OCI-LY7 (cell line): ENCODE measurements around the gene ATP6V0E1. TPM values are rescaled to one million over a fixed set of nuclear protein-coding genes. Genes with fewer than 3 reads are reported as not detected.
A peak's percentile ranks its signal among the peaks of the same experiment; 100 is the strongest.

Experiments
- BruUV-seq: library from RNA; stranded (reverse); fragments of 400-500 nt; replicated peaks from 2 replicates; lab custom pipeline; 2021; lab: Mats Ljungman, UMichigan
- CTCF ChIA-PET: fragments of 300-600 bp; sonication (Branson Sonifier 250); formaldehyde crosslinking; loops from one replicate; lab custom pipeline; 2022; ENCODE audit warnings: antibody characterized with exemption; ENCODE audit not compliant: unreplicated experiment; lab: Charles Lee
- POLR2A ChIA-PET: fragments of 300-600 bp; sonication (Branson Sonifier 250); formaldehyde crosslinking; loops from one replicate; lab custom pipeline; 2022; ENCODE audit warnings: antibody characterized with exemption; lab: Charles Lee
- DNase-seq: peaks from one replicate; pipeline ENCODE4 v3.0.0-alpha.2; 2015; ENCODE audit warnings: low spot score
- H2AFZ ChIP-seq: fragments of 200-600 bp; sonication (generic), shearing (Covaris generic); 2 replicates; pipeline ENCODE4 v1.6.1; 2014; ENCODE audit warnings: mild to moderate bottlenecking, antibody characterized with exemption, low read length, moderate library complexity
- H3K27ac ChIP-seq: fragments of 200-600 bp; sonication (generic); 2 replicates; pipeline ENCODE4 v1.5.1; 2014; ENCODE audit warnings: mixed run types, low read depth, mild to moderate bottlenecking, moderate library complexity, low read length, inconsistent platforms; ENCODE audit not compliant: poor library complexity, severe bottlenecking
- H3K36me3 ChIP-seq: fragments of 200-600 bp; sonication (generic); 2 replicates; pipeline ENCODE4 v1.6.1; 2014; ENCODE audit warnings: mild to moderate bottlenecking, antibody characterized with exemption, low read length, moderate library complexity, mixed read lengths; ENCODE audit not compliant: insufficient read depth
- H3K4me1 ChIP-seq: fragments of 200-600 bp; sonication (generic); 2 replicates; pipeline ENCODE4 v1.5.1; 2014; ENCODE audit warnings: mild to moderate bottlenecking, low read length; ENCODE audit not compliant: insufficient read depth, poor library complexity, severe bottlenecking
- H3K4me2 ChIP-seq: fragments of 200-600 bp; sonication (generic); 2 replicates; pipeline ENCODE4 v1.6.1; 2014; ENCODE audit warnings: mild to moderate bottlenecking, low read length
- H3K4me3 ChIP-seq: fragments of 200-600 bp; sonication (generic); 2 replicates; pipeline ENCODE4 v1.5.1; 2014; ENCODE audit warnings: mild to moderate bottlenecking, low read depth, low read length; ENCODE audit not compliant: poor library complexity, severe bottlenecking
- H3K79me2 ChIP-seq: fragments of 200-600 bp; sonication (generic); 2 replicates; pipeline ENCODE4 v1.6.1; 2016; ENCODE audit warnings: low read depth, mild to moderate bottlenecking, low read length, moderate library complexity, mixed read lengths; ENCODE audit not compliant: insufficient read depth
- H3K9me2 ChIP-seq: fragments of 200-600 bp; sonication (generic); 2 replicates; pipeline ENCODE4 v1.6.1; 2016; ENCODE audit warnings: mild to moderate bottlenecking, low read length, mixed read lengths; ENCODE audit not compliant: insufficient read depth
- H3K9me3 ChIP-seq: fragments of 200-600 bp; sonication (generic); 2 replicates; pipeline ENCODE4 v1.6.1; 2014; ENCODE audit warnings: mild to moderate bottlenecking, mixed run types, low read length, mixed read lengths
- H4K20me1 ChIP-seq: fragments of 200-600 bp; sonication (generic); 2 replicates; pipeline ENCODE4 v1.6.1; 2014; ENCODE audit warnings: mild to moderate bottlenecking, antibody characterized with exemption, low read length, moderate library complexity, mixed read lengths; ENCODE audit not compliant: insufficient read depth
- CTCF ChIP-seq: fragments of 200-600 bp; sonication (generic); conservative IDR thresholded peaks from 2 replicates; pipeline ENCODE4 v1.5.1; 2014; ENCODE audit warnings: mild to moderate bottlenecking, antibody characterized with exemption, low read length, moderate library complexity, mixed read lengths
- EZH2phosphoT487 ChIP-seq: fragments of 200-600 bp; sonication (generic); IDR thresholded peaks from 2 replicates; pipeline ENCODE4 v1.6.1; 2018; ENCODE audit warnings: low read depth, borderline replicate concordance, mild to moderate bottlenecking, mixed run types, antibody characterized with exemption, low read length, moderate library complexity, mixed read lengths
- intact Hi-C: fragments of 100-400 bp; cut with micrococcal nuclease; formaldehyde crosslinking; loops from one replicate; pipeline ENCODE4 v1.10.0; 2022; ENCODE audit not compliant: unreplicated experiment
- total RNA-seq, 2 experiments: library from RNA; depleted of rRNA in 1 of 2; stranded (reverse); fragments of >200 nt in 1 of 2; shearing (Covaris generic) in 1 of 2; gene quantifications; 2 replicates each; pipeline ENCODE4 v1.2.3, GENCODE V29; 2014 to 2022

Gene ATP6V0E1
- total RNA-seq, 2 experiments from 2014 or later = 39.9 to 59.4 TPM

- H3K36me3 ChIP-seq = peaks cover 74% of the 10 kb centered on the region
Measured at GRCh38 chr5:172936401-172936800, 47.2 kb upstream of the ATP6V0E1 start.

GRCh38 chr5:172939071-172939470 lies 44.5 kb upstream of the ATP6V0E1 start:
- H3K4me3 ChIP-seq = no peak overlapping the region
- H3K27ac ChIP-seq = no peak overlapping the region
- no peaks in the 10 kb centered on the region for H3K4me1 ChIP-seq
- no TSS peak for BruUV-seq
- H2AFZ ChIP-seq = no peak overlapping the region
- H4K20me1 ChIP-seq = no peaks in the 10 kb centered on the region
- intact Hi-C loops = no loop called here
- H3K9me2 ChIP-seq = no peaks in the 10 kb centered on the region
- CTCF ChIA-PET = no interaction called here
- no peaks in the 10 kb centered on the region for H3K79me2 ChIP-seq
- no peak for DNase-seq
- POLR2A ChIA-PET = no interaction called here
- peaks cover 66% of the 10 kb centered on the region for H3K36me3 ChIP-seq
- no peak overlapping the region for H3K4me2 ChIP-seq
- no peaks in the 10 kb centered on the region for H3K9me3 ChIP-seq
- no peak for TF ChIP-seq EZH2phosphoT487
- peak; percentile 63 for TF ChIP-seq CTCF

More at GRCh38 chr5:172936401-172936800, 47.2 kb upstream of the ATP6V0E1 start:
- BruUV-seq = no TSS peak
- Histone ChIP-seq H3K79me2 (no peaks in the 10 kb centered on the region), H4K20me1 (no peaks in the 10 kb centered on the region), H3K9me3 (no peaks in the 10 kb centered on the region), H3K9me2 (no peaks in the 10 kb centered on the region), H3K4me1 (no peaks in the 10 kb centered on the region), H3K27ac (no peak overlapping the region), H2AFZ (no peak overlapping the region), H3K4me2 (no peak overlapping the region), H3K4me3 (no peak overlapping the region)
- ChIA-PET POLR2A (interaction anchor here (0.6 kb wide), 1 partner anchor 823 kb away, joined by 3 read pairs; no protein-coding TSS in a partner anchor), CTCF (no interaction called here)
- DNase-seq = no peak
- TF ChIP-seq CTCF = no peak
- intact Hi-C loops = no loop called here

- POLR2A ChIA-PET = interaction anchor here (0.6 kb wide), 1 partner anchor 1951 kb away, joined by 3 read pairs; no protein-coding TSS in a partner anchor
- no peaks in the 10 kb centered on the region for H4K20me1 ChIP-seq
- BruUV-seq = no TSS peak
- no peak overlapping the region for H3K27ac ChIP-seq
- H3K36me3 ChIP-seq = peaks cover 62% of the 10 kb centered on the region
- H3K4me1 ChIP-seq = no peaks in the 10 kb centered on the region
- CTCF ChIA-PET = interaction anchor here (0.6 kb wide), 2 partner anchors 268 to 309 kb away, joined by 5 read pairs; no protein-coding TSS in a partner anchor
- no peak for TF ChIP-seq EZH2phosphoT487
- no peak for TF ChIP-seq CTCF
- no peak overlapping the region for H3K4me3 ChIP-seq
- H3K79me2 ChIP-seq = no peaks in the 10 kb centered on the region
- H3K4me2 ChIP-seq = no peak overlapping the region
- no peaks in the 10 kb centered on the region for H3K9me3 ChIP-seq
- H3K9me2 ChIP-seq = no peaks in the 10 kb centered on the region
- intact Hi-C loops = no loop called here
- no peak for DNase-seq
- no peak overlapping the region for H2AFZ ChIP-seq
Measured at GRCh38 chr5:172939611-172940267, 43.8 kb upstream of the ATP6V0E1 start.
